H1 (cell line): Measurements from ENCODE around the gene MDC1. TPM values are rescaled to one million over a fixed set of nuclear protein-coding genes. Genes with fewer than 3 reads are reported as not detected.

ENCODE experiments used
- CTCF ChIA-PET: fragments of 300-600 bp; sonication (Branson Sonifier 250); formaldehyde crosslinking; loops from one replicate; lab custom pipeline; 2021; ENCODE audit not compliant: partially characterized antibody; lab: Charles Lee
- POLR2A ChIA-PET: fragments of 300-600 bp; sonication (Branson Sonifier 250); formaldehyde crosslinking; loops from one replicate; lab custom pipeline; 2021; ENCODE audit warnings: inconsistent platforms; ENCODE audit not compliant: partially characterized antibody; lab: Charles Lee
- DNase-seq, 2 experiments: peaks; one replicate each; pipeline versions ENCODE4 v3.0.0 to v3.0.0-alpha.2; 2010 to 2022; ENCODE audit warnings: low spot score in 2 of 2, low read depth in 1 of 2, mixed read lengths in 1 of 2
- FAIRE-seq: peaks from 2 replicates; lab custom pipeline; 2011; peaks lifted over from hg19 to GRCh38; lab: Jason Lieb, UNC
- H2AFZ ChIP-seq: 2 replicates; pipeline ENCODE4 v1.8.1; 2012; ENCODE audit warnings: low read length, inconsistent platforms
- H2AK5ac ChIP-seq: 2 replicates; pipeline ENCODE4 v1.6.1; 2013; ENCODE audit warnings: low read depth, low read length
- H2BK120ac ChIP-seq: replicated peaks from 2 replicates; pipeline ENCODE3; 2013; ENCODE audit warnings: low read depth, low read length, inconsistent platforms
- H2BK12ac ChIP-seq: 2 replicates; pipeline ENCODE4 v1.6.1; 2013; ENCODE audit warnings: low read depth, low read length
- H2BK15ac ChIP-seq: 2 replicates; pipeline ENCODE4 v1.6.1; 2013; ENCODE audit warnings: low read length
- H2BK20ac ChIP-seq: 2 replicates; pipeline ENCODE4 v1.6.1; 2013; ENCODE audit warnings: low read length
- H2BK5ac ChIP-seq: 2 replicates; pipeline ENCODE4 v1.6.1; 2013; ENCODE audit warnings: low read depth, low read length
- H3K14ac ChIP-seq: 2 replicates; pipeline ENCODE4 v1.6.1; 2013; ENCODE audit warnings: inconsistent platforms; ENCODE audit not compliant: insufficient read length
- H3K18ac ChIP-seq: 2 replicates; pipeline ENCODE4 v1.6.1; 2013; ENCODE audit warnings: low read length; ENCODE audit errors: extremely low read depth
- H3K23ac ChIP-seq: 2 replicates; pipeline ENCODE4 v1.6.1; 2013; ENCODE audit warnings: inconsistent platforms; ENCODE audit not compliant: insufficient read length
- H3K23me2 ChIP-seq: 2 replicates; pipeline ENCODE4 v1.6.1; 2013; ENCODE audit warnings: low read depth, low read length
- H3K27ac ChIP-seq: 2 replicates; pipeline ENCODE4 v1.6.1; 2011; ENCODE audit warnings: low read depth, low read length, inconsistent platforms
- H3K27me3 ChIP-seq, 4 experiments: replicated peaks in 1 of 4; 1 replicate in 1 of 4; 2 replicates in 3 of 4; pipeline versions ENCODE4 v1.6.1 to v1.8.1; 2011 to 2013; ENCODE audit warnings: low read length in 3 of 4, mild to moderate bottlenecking in 3 of 4, inconsistent platforms in 2 of 4, mixed read lengths in 2 of 4, moderate library complexity in 1 of 4; ENCODE audit not compliant: control insufficient read depth in 3 of 4, insufficient read depth in 3 of 4; ENCODE audit errors: extremely low read depth in 1 of 4
- H3K36me3 ChIP-seq, 4 experiments: 2 replicates each; pipeline versions ENCODE4 v1.6.1 to v1.8.1; 2011 to 2013; ENCODE audit warnings: mild to moderate bottlenecking in 4 of 4, low read length in 3 of 4, moderate library complexity in 2 of 4, control low read depth in 1 of 4, inconsistent platforms in 1 of 4; ENCODE audit not compliant: insufficient read depth in 4 of 4, control insufficient read depth in 2 of 4
- H3K4ac ChIP-seq: replicated peaks from 2 replicates; pipeline ENCODE3; 2013; ENCODE audit warnings: low read length, low read depth, mixed read lengths, inconsistent platforms; ENCODE audit not compliant: insufficient read length
- H3K4me1 ChIP-seq, 4 experiments: replicated peaks in 1 of 4; 1 replicate in 1 of 4; 2 replicates in 3 of 4; pipeline versions ENCODE4 v1.6.1 to v1.8.1; 2011 to 2013; ENCODE audit warnings: low read length in 3 of 4, inconsistent platforms in 2 of 4, mixed read lengths in 1 of 4; ENCODE audit not compliant: insufficient read depth in 4 of 4, control insufficient read depth in 3 of 4
- H3K4me2 ChIP-seq, 2 experiments: 2 replicates each; pipeline versions ENCODE4 v1.6.1 to v1.8.1; 2011 to 2013; ENCODE audit warnings: low read depth in 2 of 2, low read length in 2 of 2, control low read depth in 1 of 2, inconsistent platforms in 1 of 2, mild to moderate bottlenecking in 1 of 2; ENCODE audit not compliant: insufficient read depth in 1 of 2
- H3K4me3 ChIP-seq, 4 experiments: fragments of 200-600, 300-600 bp in 1 of 4; sonication (generic), shearing (Covaris generic), sonication (Bioruptor Twin) in 1 of 4; 2 replicates each; pipeline versions ENCODE4 v1.5.1 to v1.8.1; 2011 to 2016; ENCODE audit warnings: low read length in 4 of 4, low read depth in 3 of 4, control low read depth in 2 of 4, inconsistent platforms in 2 of 4, mild to moderate bottlenecking in 2 of 4, mixed read lengths in 1 of 4, moderate library complexity in 1 of 4; ENCODE audit not compliant: insufficient read depth in 2 of 4; ENCODE audit errors: extremely low read depth in 1 of 4
- H3K56ac ChIP-seq: replicated peaks from 2 replicates; pipeline ENCODE3; 2013; ENCODE audit warnings: low read depth, mild to moderate bottlenecking, mixed read lengths, low read length, inconsistent platforms; ENCODE audit not compliant: insufficient read length
- H3K79me1 ChIP-seq: 2 replicates; pipeline ENCODE4 v1.6.1; 2013; ENCODE audit warnings: low read depth, low read length, control low read depth
- H3K79me2 ChIP-seq, 2 experiments: 2 replicates each; pipeline versions ENCODE4 v1.6.1 to v1.8.1; 2012 to 2013; ENCODE audit warnings: low read length in 2 of 2, mild to moderate bottlenecking in 2 of 2, inconsistent platforms in 1 of 2; ENCODE audit not compliant: insufficient read depth in 2 of 2, control insufficient read depth in 1 of 2
- H3K9ac ChIP-seq, 4 experiments: replicated peaks in 1 of 4; 1 replicate in 1 of 4; 2 replicates in 3 of 4; pipeline versions ENCODE4 v1.6.1 to v1.8.1; 2011 to 2013; ENCODE audit warnings: low read depth in 3 of 4, low read length in 3 of 4, control low read depth in 2 of 4, mild to moderate bottlenecking in 2 of 4, moderate library complexity in 2 of 4, inconsistent platforms in 1 of 4; ENCODE audit errors: extremely low read depth in 1 of 4
- H3K9me3 ChIP-seq, 2 experiments: 2 replicates each; pipeline versions ENCODE4 v1.6.1 to v1.8.1; 2012 to 2013; ENCODE audit warnings: mild to moderate bottlenecking in 2 of 2, moderate library complexity in 2 of 2, control low read depth in 1 of 2, inconsistent platforms in 1 of 2, low read depth in 1 of 2, low read length in 1 of 2, mixed read lengths in 1 of 2; ENCODE audit not compliant: insufficient read depth in 2 of 2
- H4K20me1 ChIP-seq, 2 experiments: replicated peaks in 1 of 2; 2 replicates each; pipeline versions ENCODE3 to v1.8.1; 2011 to 2013; ENCODE audit warnings: inconsistent platforms in 2 of 2, low read length in 2 of 2, mild to moderate bottlenecking in 1 of 2; ENCODE audit not compliant: insufficient read depth in 2 of 2, control insufficient read depth in 1 of 2
- H4K5ac ChIP-seq: 2 replicates; pipeline ENCODE4 v1.6.1; 2013; ENCODE audit warnings: low read length, low read depth, mixed read lengths, inconsistent platforms; ENCODE audit not compliant: insufficient read length
- H4K8ac ChIP-seq: 2 replicates; pipeline ENCODE4 v1.8.0; 2013; ENCODE audit warnings: mild to moderate bottlenecking, moderate library complexity, low read length, inconsistent platforms; ENCODE audit not compliant: insufficient read depth; ENCODE audit errors: extremely low read depth
- H4K91ac ChIP-seq: replicated peaks from 2 replicates; pipeline ENCODE3; 2013; ENCODE audit warnings: low read length, mixed read lengths, inconsistent platforms; ENCODE audit not compliant: insufficient read length
- CHD1 ChIP-seq: IDR thresholded peaks from 2 replicates; pipeline ENCODE4 v1.6.1; 2012; ENCODE audit warnings: low read depth, low read length, improper control_type of control experiment
- E2F6 ChIP-seq: IDR thresholded peaks from 2 replicates; pipeline ENCODE4 v1.6.1; 2012; ENCODE audit warnings: inconsistent platforms
- HDAC6 ChIP-seq: IDR thresholded peaks from one replicate; pipeline ENCODE4 v1.7.1; 2012; ENCODE audit warnings: low read depth, mild to moderate bottlenecking, inconsistent platforms, low read length, moderate library complexity
- MAFK ChIP-seq: IDR thresholded peaks from 2 replicates; pipeline ENCODE4 v1.6.1; 2012; ENCODE audit warnings: low read depth, mild to moderate bottlenecking, improper control_type of control experiment, low read length
- RFX5 ChIP-seq: IDR thresholded peaks from 2 replicates; pipeline ENCODE4 v1.6.1; 2011; ENCODE audit warnings: low read depth, low read length, improper control_type of control experiment, borderline replicate concordance
- SIRT6 ChIP-seq: IDR thresholded peaks from one replicate; pipeline ENCODE4 v1.7.1; 2012; ENCODE audit warnings: low read length, inconsistent platforms
- TAF1 ChIP-seq: IDR thresholded peaks from 2 replicates; pipeline ENCODE4 v1.6.1; 2011; ENCODE audit warnings: mild to moderate bottlenecking, low read depth, low read length
- WGBS, 2 experiments: shearing (Covaris generic) in 1 of 2; methylation state at CpG; one replicate each; pipeline versions ENCODE4 v1.1.6 to v1.1.7; 2013 to 2015; ENCODE audit warnings: low lambda C conversion rate in 2 of 2, mixed read lengths in 2 of 2, inconsistent platforms in 1 of 2, low coverage in 1 of 2, missing lambda C conversion rate in 1 of 2; ENCODE audit not compliant: insufficient replicate concordance in 2 of 2, insufficient coverage in 1 of 2, insufficient read length in 1 of 2; ENCODE audit errors: extremely low coverage in 1 of 2, missing lambda C conversion rate in 1 of 2; 5-methylcytosine and 5-hydroxymethylcytosine counted together
- polyA plus RNA-seq, 7 experiments: library from polyadenylated mRNA; depleted of rRNA in 3 of 7; stranded (reverse) in 5 of 7; unstranded in 2 of 7; fragments of >200 nt in 5 of 7; fragments of 200-250 nt in 2 of 7; gene quantifications; 1 replicate in 5 of 7; 2 replicates in 1 of 7; 4 replicates in 1 of 7; pipeline versions ENCODE4 v1.2.1 to v1.2.3, GENCODE V29; 2011 to 2013; ENCODE audit warnings: missing spikeins in 2 of 7, mixed read lengths in 2 of 7
- total RNA-seq: library from RNA; stranded (reverse); fragmentation: NEBNext Ultra II Directional; extraction: Animal tissue kit (Norgen Biotek cat#: 25700); gene quantifications from 2 replicates; pipeline ENCODE4 v1.2.1, GENCODE V29; 2021

MDC1 gene
- total and polyA plus RNA-seq, 2 of the 8 experiments (the other 6 are each of a cell fraction or from before 2014, with no cell fraction given) = 29.9 to 81.1 TPM

GRCh38 chr6:30703011-30703410, 14.1 kb downstream of the MDC1 start:
- Histone ChIP-seq H3K79me1 (no peaks in the 10 kb centered on the region), H2BK15ac (no peak overlapping the region), H3K27me3 (no peaks in the 10 kb centered on the region), H2AK5ac (no peak overlapping the region), H3K18ac (no peak overlapping the region), H3K4ac (no peak overlapping the region), H3K14ac (no peak overlapping the region), H4K5ac (no peak overlapping the region), H3K9me3 (no peaks in the 10 kb centered on the region), H3K27ac (no peak overlapping the region), H3K4me1 (no peaks in the 10 kb centered on the region; a peak in 1 of 7 replicates), H3K23ac (no peak overlapping the region), H3K36me3 (peaks cover 5 to 38% (median 20%) of the 10 kb centered on the region in 4 experiments; a peak in 6 of 8 replicates), H2BK12ac (no peak overlapping the region), H4K8ac (no peak overlapping the region), H3K79me2 (no peaks in the 10 kb centered on the region), H4K20me1 (peaks cover 3% of the 10 kb centered on the region in 2 experiments), H2BK5ac (no peak overlapping the region), H3K23me2 (no peaks in the 10 kb centered on the region), H3K4me2 (no peak overlapping the region), H3K56ac (no peak overlapping the region), H2AFZ (no peak overlapping the region), H2BK120ac (no peak overlapping the region), H4K91ac (no peak overlapping the region), H3K9ac (no peak overlapping the region), H3K4me3 (no peak overlapping the region), H2BK20ac (no peak overlapping the region)
- no peak for DNase-seq
- CTCF ChIA-PET = interaction anchor here (1.2 to 1.6 kb wide), 5 partner anchors 8 to 131 kb away, joined by 3 to 6 read pairs (median 4); no protein-coding TSS in a partner anchor
- WGBS, 2 experiments = 96% methylated on average over 10 of the region's 10 CpGs; no CpG with 5 or more reads in 1 of the 2 experiments
- POLR2A ChIA-PET = interaction anchor here (0.8 to 35.9 kb wide), 6 partner anchors 3 to 102 kb away, joined by 3 to 732 read pairs (median 4); partner anchors contain the start of genes IER3, MDC1, NRM and TUBB
- TF ChIP-seq TAF1 (no peak), E2F6 (no peak), HDAC6 (no peak), MAFK (no peak), CHD1 (no peak), RFX5 (no peak), SIRT6 (no peak)
- no peak for FAIRE-seq
